Stimulated activated naive B cell treated with anti-CD40 and anti-IgM and Interleukin-4, amounts not matched to agents 10 μg/mL and 1 μg/mL and 100 μg/mL, for 72 hours (primary cell): ENCODE results near the gene NR6A1.
"Not testable (repeated sequence)": the region's sequence is repeated elsewhere in the genome, so short reads cannot be mapped to it uniquely, and the experiment has no call there.

Source experiments
- ATAC-seq, 2 donors: fragments of 150-1000 bp; cut with Tn5 transposase; replicated peaks; 2 replicates each; pipeline ENCODE4 v1.10.0; 2021; ENCODE audit warnings: moderate library complexity in 1 of 2
- DNase-seq: peaks from one replicate; pipeline ENCODE4 v3.0.0; 2021
- H3K27ac Mint-ChIP-seq: one replicate; pipeline ENCODE4 v1.8.0; 2022; ENCODE audit warnings: mild to moderate bottlenecking, mixed read lengths
- H3K27me3 Mint-ChIP-seq, 2 donors: one replicate each; pipeline ENCODE4 v1.8.0; 2022; ENCODE audit warnings: mixed read lengths in 2 of 2
- H3K36me3 Mint-ChIP-seq, 2 donors: one replicate each; pipeline ENCODE4 v1.8.0; 2022; ENCODE audit warnings: mixed read lengths in 2 of 2, mild to moderate bottlenecking in 1 of 2
- H3K4me1 Mint-ChIP-seq, 2 donors: one replicate each; pipeline ENCODE4 v1.8.0; 2022; ENCODE audit warnings: mixed read lengths in 2 of 2, mild to moderate bottlenecking in 1 of 2
- H3K4me3 Mint-ChIP-seq, 2 donors: one replicate each; pipeline ENCODE4 v1.8.0; 2022; ENCODE audit warnings: mild to moderate bottlenecking in 2 of 2, mixed read lengths in 2 of 2, moderate library complexity in 1 of 2
- H3K9me3 Mint-ChIP-seq, 2 donors: one replicate each; pipeline ENCODE4 v1.8.0; 2022; ENCODE audit warnings: mixed read lengths in 2 of 2, mild to moderate bottlenecking in 1 of 2

The NR6A1 gene

DNA sequence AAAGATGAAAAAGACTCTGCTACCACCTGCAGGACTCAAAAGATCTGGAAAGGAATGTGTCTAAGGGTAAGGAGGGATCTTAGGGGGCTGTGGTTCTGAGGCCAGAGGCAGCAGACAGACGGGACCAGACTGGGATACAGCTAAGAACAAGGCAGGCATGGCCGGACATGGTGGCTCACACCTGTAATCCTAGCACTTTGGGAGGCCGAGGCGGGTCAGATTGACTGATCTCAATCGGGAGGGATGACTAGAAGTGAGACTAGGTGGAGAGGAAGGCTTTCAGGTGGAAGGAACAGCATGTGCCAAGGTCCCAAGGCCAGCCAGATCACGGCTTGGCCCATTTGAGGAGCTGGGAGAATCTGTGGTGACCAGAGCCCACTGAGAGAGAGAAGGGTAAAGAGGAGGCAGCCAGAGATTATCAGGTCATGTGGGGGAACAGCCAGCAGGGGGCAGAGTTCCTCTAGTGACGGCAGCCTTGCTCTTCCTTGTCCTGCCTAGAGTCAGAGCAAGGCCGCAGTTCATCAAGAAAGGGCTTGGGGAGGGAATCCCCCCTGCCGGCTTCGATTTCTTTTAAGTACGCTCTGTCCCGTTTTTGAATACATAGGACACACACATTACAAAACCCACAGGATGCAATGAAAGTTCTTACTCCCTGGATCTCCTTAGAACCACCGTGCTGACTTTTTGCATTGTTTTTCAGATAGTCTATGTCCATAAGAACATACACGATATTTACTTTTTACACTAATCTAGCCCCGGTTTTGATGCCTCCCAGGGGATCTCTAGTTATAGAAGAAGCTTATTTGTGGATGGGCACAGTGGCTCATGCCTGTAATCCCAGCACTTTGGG is 3.2 kb upstream of the NR6A1 start:
- peak; percentile 61 for DNase-seq
- no peak overlapping the region for H3K27ac Mint-ChIP-seq
- no peaks in the 10 kb centered on the region for H3K9me3 Mint-ChIP-seq
- no peaks in the 10 kb centered on the region for H3K36me3 Mint-ChIP-seq
- H3K27me3 Mint-ChIP-seq: peaks cover 28 to 41% of the 10 kb centered on the region in 2 donors
- peak; percentile 41 to 45 for ATAC-seq
- H3K4me3 Mint-ChIP-seq: no peak overlapping the region
- H3K4me1 Mint-ChIP-seq: peaks cover 19 to 40% of the 10 kb centered on the region in 2 donors

DNA sequence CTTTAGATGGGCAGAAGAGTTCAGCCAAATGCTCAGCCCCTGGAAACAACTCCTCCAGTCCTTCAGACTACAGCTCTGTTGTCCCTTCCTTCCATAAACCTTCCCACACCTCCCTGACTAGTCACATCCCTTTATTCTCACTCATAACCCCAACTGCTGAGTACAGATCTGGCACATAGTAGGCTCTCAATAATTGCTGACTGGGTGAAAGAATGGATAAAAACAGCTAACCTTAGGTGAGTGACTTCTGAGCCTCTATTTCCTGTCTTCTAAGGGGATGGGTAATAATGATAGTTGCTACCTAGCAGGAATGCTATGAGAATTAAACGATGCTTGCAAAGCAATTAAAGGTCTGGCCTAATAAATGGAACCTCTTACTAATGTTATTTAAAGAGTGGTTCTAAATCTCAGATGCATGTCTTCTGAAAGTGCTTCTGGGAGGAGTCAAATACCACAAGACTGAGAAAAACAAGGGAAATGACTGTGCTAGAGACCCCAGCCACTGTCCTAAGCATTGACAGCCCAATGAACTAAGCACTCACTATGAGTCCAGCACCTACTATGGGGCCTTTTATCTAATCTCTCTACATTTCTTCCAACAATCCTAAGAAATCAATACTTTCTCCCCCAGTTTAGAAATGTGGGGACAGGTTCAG is 2.5 kb upstream of the NR6A1 start:
- Mint-ChIP-seq H3K4me3 (no peak overlapping the region), H3K4me1 (peaks cover 25 to 48% of the 10 kb centered on the region in 2 donors), H3K27ac (no peak overlapping the region), H3K36me3 (no peaks in the 10 kb centered on the region), H3K27me3 (peaks cover 36 to 48% of the 10 kb centered on the region in 2 donors), H3K9me3 (no peaks in the 10 kb centered on the region)
- no peak for ATAC-seq
- no peak for DNase-seq

DNA sequence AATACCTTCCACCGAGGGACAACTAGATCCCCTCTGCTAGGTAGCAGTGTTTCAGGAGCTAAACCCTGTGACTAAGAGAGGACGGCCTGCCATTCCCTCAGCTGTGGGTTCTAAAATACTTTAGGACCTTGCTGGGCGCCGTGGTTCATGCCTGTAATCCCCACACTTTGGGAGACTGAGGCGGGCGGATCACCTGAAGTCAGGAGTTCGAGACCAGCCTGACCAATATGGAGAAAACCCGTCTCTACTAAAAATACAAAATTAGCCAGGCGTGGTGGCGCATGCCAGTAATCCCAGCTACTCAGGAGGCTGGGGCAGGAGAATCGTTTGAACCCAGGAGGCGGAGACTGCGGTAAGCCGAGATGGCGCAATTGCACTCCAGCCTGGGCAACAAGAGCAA is 1.8 kb upstream of the NR6A1 start:
- H3K27ac Mint-ChIP-seq, DNase-seq, H3K36me3 Mint-ChIP-seq, ATAC-seq, H3K9me3 Mint-ChIP-seq: not testable (repeated sequence)
- H3K4me1 Mint-ChIP-seq: peaks cover 25 to 50% of the 10 kb centered on the region in 2 donors
- peak overlapping the region; percentile 95 to 98 for H3K4me3 Mint-ChIP-seq
- H3K27me3 Mint-ChIP-seq: peaks cover 36 to 47% of the 10 kb centered on the region in 2 donors

DNA sequence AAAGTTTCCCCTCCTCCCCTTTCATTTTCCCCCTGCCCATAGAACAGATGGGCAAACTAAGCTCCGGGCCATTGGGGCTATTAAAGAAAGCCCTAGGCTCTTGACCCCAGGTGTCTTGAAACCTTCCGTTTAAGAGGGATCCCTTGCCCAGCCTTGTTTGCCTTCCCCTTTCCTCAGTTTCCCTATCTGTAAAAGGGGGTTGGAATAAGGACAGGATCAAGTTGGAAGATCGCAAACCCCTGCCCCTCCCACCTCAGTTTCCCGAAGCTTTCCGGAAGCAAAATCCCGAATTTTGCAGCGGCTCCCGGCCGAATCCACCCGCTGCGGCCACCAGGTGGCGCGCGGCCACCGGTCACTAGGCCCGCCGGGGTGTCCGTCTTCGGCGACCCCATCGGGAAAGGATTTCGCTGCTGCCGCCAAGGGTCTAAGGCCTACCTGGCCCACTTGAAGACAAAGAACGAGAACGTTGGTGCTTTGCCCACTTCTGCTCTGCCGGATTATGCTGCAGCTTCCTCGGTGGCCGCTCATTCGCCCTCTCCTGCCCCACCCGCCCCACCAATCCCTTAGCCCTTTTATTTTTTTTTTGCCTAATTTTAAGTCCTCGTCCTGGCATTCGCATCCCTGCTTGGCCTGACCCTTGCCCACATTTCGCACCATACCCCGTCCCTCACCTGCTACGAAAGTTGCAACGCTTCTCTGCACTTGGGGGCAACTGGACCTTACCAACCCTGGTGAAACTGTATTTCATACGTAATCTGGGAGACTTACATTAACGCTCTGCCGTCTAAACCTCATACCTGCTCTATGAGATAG is 962 bp upstream of the NR6A1 start:
- Mint-ChIP-seq H3K36me3 (no peaks in the 10 kb centered on the region), H3K9me3 (no peaks in the 10 kb centered on the region), H3K4me3 (peak overlapping the region; percentile 95 to 98), H3K4me1 (peaks cover 25 to 50% of the 10 kb centered on the region in 2 donors), H3K27me3 (peaks cover 36 to 44% of the 10 kb centered on the region in 2 donors), H3K27ac (no peak overlapping the region)
- peak; percentile 39 for DNase-seq
- ATAC-seq: no peak

DNA sequence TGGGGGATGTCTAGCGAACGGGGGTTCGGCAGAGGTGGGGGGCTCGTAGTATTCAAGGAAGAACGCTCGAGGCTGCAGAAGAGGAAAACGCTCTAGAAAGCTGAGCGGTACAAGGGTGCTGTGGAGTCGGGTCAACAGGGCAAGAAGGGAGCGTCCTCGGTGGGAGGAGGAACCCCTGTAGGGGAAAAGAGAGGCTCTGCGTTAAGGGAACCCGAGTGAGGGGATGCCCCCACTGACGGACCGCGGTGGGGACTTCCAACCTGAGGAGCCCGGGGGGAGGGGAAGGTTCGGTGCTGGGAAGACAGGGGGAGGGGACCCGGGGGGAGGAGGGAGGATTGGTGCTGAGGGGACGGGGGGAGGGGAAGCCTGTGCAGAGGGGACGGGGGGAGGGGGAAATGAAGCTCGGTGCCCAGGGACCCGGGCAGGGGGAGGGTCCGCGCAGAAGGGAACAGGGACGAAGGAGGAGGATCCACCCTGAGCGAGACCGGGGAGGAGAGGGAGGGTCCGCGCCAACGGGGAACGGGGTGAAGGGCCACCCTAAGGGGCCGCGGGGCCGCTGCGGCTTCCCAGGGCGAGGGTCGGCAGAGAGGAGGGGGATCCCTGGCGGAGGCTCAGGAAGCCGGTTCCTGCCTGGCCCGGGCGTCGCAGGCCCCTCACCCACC is 621 bp downstream of the NR6A1 start:
- Mint-ChIP-seq H3K9me3 (no peaks in the 10 kb centered on the region), H3K27me3 (peaks cover 28 to 39% of the 10 kb centered on the region in 2 donors), H3K27ac (peak overlapping the region; percentile 95), H3K4me3 (peak overlapping the region; percentile 95 to 98), H3K36me3 (no peaks in the 10 kb centered on the region), H3K4me1 (peaks cover 20 to 44% of the 10 kb centered on the region in 2 donors)
- ATAC-seq: peak in 1 of 2 donors; percentile 0
- DNase-seq: no peak

DNA sequence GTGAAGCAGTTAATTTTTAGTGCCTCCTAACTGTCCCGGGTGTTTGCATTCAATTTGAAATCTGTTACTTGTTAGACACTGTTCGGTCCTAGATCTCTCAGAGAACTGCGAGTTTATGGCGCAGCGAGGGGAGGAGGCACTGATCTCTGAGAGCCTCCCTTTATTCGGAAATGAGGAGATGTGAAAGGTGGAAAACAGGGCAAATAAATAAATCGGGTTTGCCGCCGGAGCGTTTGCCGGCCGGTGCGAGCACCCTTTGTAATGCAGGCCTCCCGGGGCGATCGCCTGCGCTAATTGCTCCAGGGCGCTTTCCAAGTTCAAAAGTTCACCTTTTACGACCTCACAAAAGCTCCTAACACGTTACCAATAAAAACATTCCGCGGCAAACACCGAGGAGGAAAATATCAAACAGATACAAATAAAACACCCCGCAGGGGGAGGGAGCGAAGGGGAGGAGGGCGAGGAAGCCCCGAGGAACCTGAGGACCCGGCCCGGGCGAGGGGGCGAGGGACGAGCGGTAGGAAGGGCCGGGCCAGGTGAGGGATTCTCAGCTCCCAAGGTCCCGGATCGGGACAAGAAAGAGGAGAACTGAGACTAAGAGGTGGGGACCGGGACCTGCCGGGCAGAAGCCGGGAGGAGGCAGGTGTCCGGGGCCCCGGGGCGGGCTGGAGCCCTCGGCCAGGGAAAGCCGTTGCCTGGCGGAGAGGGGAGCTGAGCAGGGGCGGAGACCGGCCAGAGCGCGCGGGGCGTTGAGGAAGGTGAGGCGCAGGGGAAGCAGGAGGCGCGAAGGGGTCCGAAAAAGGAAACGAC is 1.4 kb downstream of the NR6A1 start:
- Mint-ChIP-seq H3K27me3 (peaks cover 28 to 37% of the 10 kb centered on the region in 2 donors), H3K4me1 (peaks cover 20 to 43% of the 10 kb centered on the region in 2 donors), H3K4me3 (peak overlapping the region; percentile 95 to 98), H3K27ac (peak overlapping the region; percentile 95), H3K9me3 (no peaks in the 10 kb centered on the region), H3K36me3 (no peaks in the 10 kb centered on the region)
- DNase-seq: peak; percentile 21
- no peak for ATAC-seq

DNA sequence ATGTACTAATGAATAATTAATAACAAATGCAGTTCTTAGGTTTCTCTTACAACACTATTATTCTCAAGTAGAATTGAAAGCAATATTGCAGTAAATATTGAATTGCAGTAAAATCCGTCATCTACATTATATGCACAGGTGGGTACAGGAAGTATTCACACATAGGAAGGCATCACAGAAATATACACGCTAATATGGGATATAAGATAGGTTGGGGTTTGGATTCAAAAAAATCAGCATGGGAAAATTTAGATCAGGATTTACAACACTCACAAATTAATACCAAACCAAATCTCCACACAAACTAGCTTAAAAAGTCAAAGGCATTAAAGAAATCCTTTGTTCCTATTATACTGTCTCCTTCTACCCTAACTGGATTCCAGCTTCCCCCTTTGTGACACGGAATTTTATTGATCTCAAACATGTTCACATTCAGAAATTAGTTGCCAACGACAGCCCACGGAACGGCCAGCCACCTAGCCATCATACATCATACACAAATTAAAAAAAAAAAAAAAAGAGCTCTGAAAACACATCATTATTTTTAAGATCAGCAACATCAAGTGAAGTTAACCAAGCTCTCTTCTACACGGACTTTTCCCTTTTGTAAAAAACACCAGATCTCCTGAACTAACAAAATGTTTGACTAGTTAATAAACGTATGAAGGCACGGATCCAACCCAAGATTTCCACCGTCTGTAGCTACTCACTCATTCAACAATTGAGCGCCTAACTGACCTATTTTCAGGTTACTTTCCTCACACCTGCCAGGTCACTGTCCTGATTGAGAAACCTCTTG is 2.2 kb downstream of the NR6A1 start:
- peaks cover 28 to 37% of the 10 kb centered on the region in 2 donors for H3K27me3 Mint-ChIP-seq
- no peaks in the 10 kb centered on the region for H3K36me3 Mint-ChIP-seq
- H3K4me1 Mint-ChIP-seq: peaks cover 20 to 35% of the 10 kb centered on the region in 2 donors
- no peak for DNase-seq
- peak overlapping the region; percentile 95 to 98 for H3K4me3 Mint-ChIP-seq
- H3K9me3 Mint-ChIP-seq: no peaks in the 10 kb centered on the region
- ATAC-seq: no peak
- H3K27ac Mint-ChIP-seq: no peak overlapping the region

DNA sequence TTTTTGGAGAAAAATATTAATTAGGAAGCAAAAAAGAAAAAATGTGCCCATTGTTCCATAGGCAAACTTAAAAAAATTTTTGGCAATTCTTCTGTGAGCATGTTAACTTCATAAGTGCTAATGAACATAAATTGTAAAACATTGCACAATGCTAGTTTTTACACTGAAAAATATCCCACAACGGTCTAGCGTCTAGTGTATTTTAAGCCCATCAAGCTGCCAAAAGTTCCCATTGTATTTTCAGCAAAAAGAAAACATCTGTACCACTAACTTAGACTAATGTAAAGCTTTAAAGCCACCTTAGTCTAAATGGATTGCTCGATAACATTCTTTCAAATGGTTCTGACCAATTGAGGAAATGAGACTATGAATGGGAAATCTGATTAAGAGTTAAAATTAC is 2.8 kb downstream of the NR6A1 start:
- ATAC-seq (no peak), DNase-seq (no peak)
- Mint-ChIP-seq H3K9me3 (no peaks in the 10 kb centered on the region), H3K4me3 (no peak overlapping the region), H3K36me3 (no peaks in the 10 kb centered on the region), H3K27ac (no peak overlapping the region), H3K4me1 (peaks cover 20 to 34% of the 10 kb centered on the region in 2 donors), H3K27me3 (peaks cover 28 to 37% of the 10 kb centered on the region in 2 donors)

DNA sequence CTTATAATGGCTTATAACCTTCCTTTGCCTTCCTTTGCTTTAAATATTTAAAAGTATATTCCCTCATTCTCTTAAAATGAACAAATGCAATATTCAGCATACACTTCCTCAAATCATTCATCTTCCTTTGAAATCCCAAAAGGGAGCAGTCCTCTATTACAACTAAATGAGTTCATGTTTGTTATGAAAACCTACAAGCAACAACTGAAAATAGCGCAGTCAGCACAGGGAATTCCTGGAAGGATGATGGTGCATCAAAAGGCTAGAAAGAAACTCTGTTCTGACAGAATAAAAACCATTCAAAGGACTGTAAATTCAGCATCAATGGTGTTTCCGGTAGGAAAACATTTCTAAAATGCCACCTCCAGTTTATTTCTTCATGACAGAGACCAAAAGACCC is 3.3 kb downstream of the NR6A1 start:
- no peak overlapping the region for H3K27ac Mint-ChIP-seq
- no peak overlapping the region for H3K4me3 Mint-ChIP-seq
- no peaks in the 10 kb centered on the region for H3K36me3 Mint-ChIP-seq
- peaks cover 28 to 37% of the 10 kb centered on the region in 2 donors for H3K27me3 Mint-ChIP-seq
- H3K4me1 Mint-ChIP-seq: peaks cover 20 to 34% of the 10 kb centered on the region in 2 donors
- ATAC-seq: no peak
- H3K9me3 Mint-ChIP-seq: no peaks in the 10 kb centered on the region
- no peak for DNase-seq

DNA sequence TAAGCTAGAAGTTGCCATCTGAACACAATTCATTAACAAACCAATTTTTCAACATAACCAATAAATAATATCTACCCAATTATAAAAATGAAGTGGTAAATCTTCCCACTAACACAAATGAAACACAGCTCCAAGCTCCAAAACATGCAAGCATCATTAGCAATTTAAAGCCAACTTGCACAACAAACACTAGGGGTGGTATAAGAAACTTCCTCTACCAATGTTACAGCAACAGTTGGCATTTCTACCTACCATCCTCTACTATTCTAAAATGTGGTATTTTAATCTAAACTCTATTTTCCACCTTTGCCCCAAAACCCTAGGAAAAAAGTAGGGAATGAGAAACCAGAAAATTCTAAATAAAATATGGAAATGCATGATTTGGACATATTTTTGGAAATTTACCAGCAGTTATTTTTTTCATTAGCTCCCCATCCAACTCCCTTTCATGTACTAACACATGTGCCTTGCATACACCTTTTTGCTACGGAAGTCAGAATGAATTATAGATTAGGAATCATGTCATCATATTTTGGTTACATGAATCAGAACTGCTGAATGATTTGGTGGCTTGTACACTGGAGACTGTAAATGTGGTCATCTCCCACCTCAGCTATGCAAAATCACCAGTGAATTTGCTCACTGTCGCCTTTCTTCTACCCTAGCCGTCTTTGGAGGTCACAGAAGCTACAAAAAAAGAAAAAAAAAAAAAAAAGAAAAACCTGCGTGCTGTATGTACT is 4.1 kb downstream of the NR6A1 start:
- Mint-ChIP-seq H3K4me1 (peaks cover 17 to 26% of the 10 kb centered on the region in 2 donors), H3K27me3 (peaks cover 23 to 29% of the 10 kb centered on the region in 2 donors), H3K27ac (no peak overlapping the region), H3K9me3 (no peaks in the 10 kb centered on the region), H3K4me3 (no peak overlapping the region), H3K36me3 (no peaks in the 10 kb centered on the region)
- DNase-seq (no peak), ATAC-seq (no peak)

DNA sequence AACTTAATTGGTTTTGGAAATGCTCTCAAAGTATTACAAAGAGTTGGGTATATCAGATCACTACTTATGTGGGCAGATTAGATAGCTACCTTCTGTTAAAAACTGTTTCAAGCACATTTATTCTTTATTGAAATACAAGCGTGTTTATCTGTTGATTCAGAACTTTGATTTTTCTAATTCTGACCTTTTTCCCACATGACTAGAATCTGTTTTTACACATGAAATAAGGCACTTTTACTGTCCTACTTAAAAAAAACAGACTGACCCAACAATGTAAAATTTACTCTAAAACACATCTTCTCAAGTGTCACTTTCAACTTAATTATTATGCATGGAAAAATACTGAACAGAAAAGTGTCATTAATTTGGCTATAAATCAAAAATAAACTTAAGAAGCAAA is 4.8 kb downstream of the NR6A1 start:
- Mint-ChIP-seq H3K27me3 (peaks cover 23 to 29% of the 10 kb centered on the region in 2 donors), H3K4me3 (no peak overlapping the region)

DNA sequence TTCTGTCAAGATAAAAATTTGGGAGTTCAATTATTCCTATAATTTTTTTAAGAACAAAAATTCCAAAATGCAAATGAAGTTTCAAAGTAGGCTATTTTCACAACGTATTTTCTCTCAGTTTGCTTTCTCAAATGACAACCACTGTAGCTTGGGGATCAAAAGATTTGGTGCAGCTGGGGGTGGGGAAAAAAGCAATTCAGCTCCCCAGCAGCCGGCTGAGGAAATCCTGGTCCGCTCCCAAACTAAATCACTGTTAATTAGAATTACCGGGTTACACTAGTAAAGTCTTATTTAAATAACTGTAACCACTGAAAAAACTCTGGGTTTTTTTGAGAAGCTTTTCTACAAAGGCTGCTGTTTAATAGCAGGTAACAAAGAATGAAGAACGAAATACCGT is 5.7 kb downstream of the NR6A1 start:
- no peaks in the 10 kb centered on the region for H3K36me3 Mint-ChIP-seq
- no peak overlapping the region for H3K4me3 Mint-ChIP-seq
- H3K9me3 Mint-ChIP-seq: no peaks in the 10 kb centered on the region
- H3K27me3 Mint-ChIP-seq: peaks cover 22 to 28% of the 10 kb centered on the region in 2 donors
- DNase-seq (no peak), ATAC-seq (no peak)
- peaks cover 15 to 26% of the 10 kb centered on the region in 2 donors for H3K4me1 Mint-ChIP-seq
- H3K27ac Mint-ChIP-seq: no peak overlapping the region

More for the DNA sequence above, 4.8 kb downstream of the NR6A1 start:
- DNase-seq (no peak), ATAC-seq (no peak)
- no peaks in the 10 kb centered on the region for H3K9me3 Mint-ChIP-seq
- no peaks in the 10 kb centered on the region for H3K36me3 Mint-ChIP-seq
- H3K27ac Mint-ChIP-seq: no peak overlapping the region
- H3K4me1 Mint-ChIP-seq: peaks cover 17 to 26% of the 10 kb centered on the region in 2 donors
